Activated CD8-positive, alpha-beta T cell treated with anti-CD3 and anti-CD28 coated beads, Interleukin-2, amount 10 ng/mL, durations not matched to agents 7 days and 5 days (primary cell): ENCODE measurements around the gene BORCS8. TPM values are rescaled to one million over a fixed set of nuclear protein-coding genes. Genes with fewer than 3 reads are reported as not detected.

Experiments used
- ATAC-seq: fragments of 150-1000 bp; cut with Tn5 transposase; one replicate; pipeline ENCODE4 v1.10.0; 2021; ENCODE audit warnings: moderate library complexity
- CTCF ChIA-PET: fragments of 350-600 bp; sonication (Branson Sonifier 250); formaldehyde crosslinking; loops from one replicate; lab custom pipeline; 2021; ENCODE audit warnings: antibody characterized with exemption; lab: Charles Lee
- POLR2A ChIA-PET: fragments of 350-600 bp; sonication (Branson Sonifier 250); formaldehyde crosslinking; loops from one replicate; lab custom pipeline; 2021; ENCODE audit warnings: antibody characterized with exemption; lab: Charles Lee
- DNase-seq: peaks from one replicate; pipeline ENCODE4 v3.0.0-alpha.2; 2020
- H3K27ac Mint-ChIP-seq: one replicate; pipeline ENCODE4 v1.8.0; 2021; ENCODE audit warnings: mild to moderate bottlenecking, mixed read lengths
- H3K27me3 Mint-ChIP-seq: one replicate; pipeline ENCODE4 v1.8.0; 2021; ENCODE audit warnings: low read depth, mixed read lengths
- H3K36me3 Mint-ChIP-seq: one replicate; pipeline ENCODE4 v1.8.0; 2021; ENCODE audit warnings: low read depth, mixed read lengths
- H3K4me1 Mint-ChIP-seq: one replicate; pipeline ENCODE4 v1.8.0; 2021; ENCODE audit warnings: low read depth, mixed read lengths
- H3K4me3 Mint-ChIP-seq: one replicate; pipeline ENCODE4 v1.8.0; 2021; ENCODE audit warnings: mild to moderate bottlenecking, mixed read lengths
- H3K9me3 Mint-ChIP-seq: one replicate; pipeline ENCODE4 v1.8.0; 2022; ENCODE audit warnings: mixed read lengths; ENCODE audit not compliant: insufficient read depth
- total RNA-seq, 2 experiments: library from RNA; stranded (reverse); gene quantifications; one replicate each; pipeline ENCODE4 v1.2.3, GENCODE V29; 2021

BORCS8 gene
- total RNA-seq, 2 experiments from 2014 or later, result 22.1 to 25.4 TPM

DNA sequence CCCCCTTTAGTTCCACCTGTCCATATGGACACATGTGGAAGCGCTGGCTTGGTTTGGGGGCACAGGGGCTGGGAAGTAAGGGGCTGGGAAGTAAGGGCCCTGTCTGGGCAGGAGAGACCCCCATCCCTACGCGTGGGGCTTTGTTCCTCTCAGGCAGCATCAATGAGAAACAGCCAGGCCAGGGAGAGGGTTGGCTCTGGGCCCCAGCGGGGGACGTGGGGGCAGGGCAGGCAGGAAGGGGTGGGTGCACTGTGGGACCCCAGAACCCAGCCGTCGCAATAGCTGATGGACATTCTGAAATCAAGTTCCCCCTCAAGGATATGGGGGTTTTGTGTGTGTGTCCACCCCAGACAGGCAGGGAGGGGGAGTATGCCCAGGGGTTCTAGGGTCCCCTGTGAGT is 21.0 kb upstream of the BORCS8 start:
- H3K4me3 Mint-ChIP-seq, result no peak overlapping the region
- peaks cover under 1% of the 10 kb centered on the region for H3K4me1 Mint-ChIP-seq
- no peaks in the 10 kb centered on the region for H3K9me3 Mint-ChIP-seq
- POLR2A ChIA-PET, result interaction anchor here (0.7 kb wide), 1 partner anchor 141 kb away, joined by 3 read pairs; no protein-coding TSS in a partner anchor
- H3K36me3 Mint-ChIP-seq, result no peaks in the 10 kb centered on the region
- CTCF ChIA-PET, result no interaction called here
- ATAC-seq (no peak), DNase-seq (no peak)
- H3K27ac Mint-ChIP-seq, result no peak overlapping the region
- peaks cover 36% of the 10 kb centered on the region for H3K27me3 Mint-ChIP-seq

DNA sequence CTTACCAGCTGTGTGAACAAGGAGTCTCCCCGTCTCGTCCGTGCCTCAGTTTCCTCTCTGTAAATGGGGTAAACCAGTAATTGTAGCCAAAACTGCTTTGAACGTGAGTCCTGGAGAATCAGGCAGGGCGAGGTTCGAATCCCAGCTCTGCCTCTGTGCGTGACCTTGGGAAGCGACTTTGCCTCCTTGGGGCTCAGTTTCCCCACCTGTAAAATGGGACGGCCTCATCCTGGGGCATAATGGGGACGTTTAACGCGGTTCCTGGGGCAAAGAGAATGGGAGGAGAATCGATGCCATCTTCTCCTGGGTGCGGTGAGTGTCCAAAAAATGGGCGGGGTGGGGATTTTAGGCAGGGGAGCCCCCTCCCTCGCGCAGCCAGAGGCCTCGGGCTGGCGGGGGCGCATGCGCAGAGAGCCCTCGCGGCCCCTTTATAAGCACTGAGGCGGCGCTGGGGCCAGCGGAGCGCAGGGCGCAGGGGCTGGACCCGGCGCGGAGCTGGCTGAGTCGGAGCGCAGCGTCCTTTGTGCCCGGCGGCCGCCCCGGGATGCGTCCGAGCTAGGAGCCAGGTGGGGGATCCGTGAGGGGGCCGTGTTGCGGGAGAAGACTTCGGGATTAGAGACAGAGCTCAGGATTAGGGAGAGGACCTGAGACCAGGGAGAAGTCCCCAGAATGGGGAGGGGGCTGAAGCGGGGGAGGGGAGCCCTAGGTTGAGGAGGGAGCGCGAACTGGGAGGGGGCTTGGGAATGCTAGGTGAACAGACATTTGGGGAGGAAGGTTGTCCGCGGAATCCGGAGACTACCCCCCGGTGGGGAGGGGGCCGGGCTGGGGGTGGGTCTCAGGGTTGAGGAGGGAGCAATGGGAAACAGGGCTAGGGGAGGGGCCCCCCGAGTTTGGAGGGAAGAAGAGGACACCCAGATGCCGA is 19.8 kb upstream of the BORCS8 start, which contains the start of gene NCAN:
TSS of gene NCAN (plus strand) at position 460 of the 922 bp plus-strand sequence. CDS start 4,996 bp downstream, outside the sequence.
- no peaks in the 10 kb centered on the region for H3K9me3 Mint-ChIP-seq
- DNase-seq, result no peak
- no peak within 1 kb of the TSS for H3K4me3 Mint-ChIP-seq
- ChIA-PET POLR2A (interaction anchor here (0.7 kb wide), 1 partner anchor 140 kb away, joined by 3 read pairs; no protein-coding TSS in a partner anchor), CTCF (no interaction called here)
- H3K36me3 Mint-ChIP-seq, result peaks cover 1% of the 10 kb centered on the region
- H3K4me1 Mint-ChIP-seq, result peaks cover 12% of the 10 kb centered on the region
- peaks cover 44% of the 10 kb centered on the region for H3K27me3 Mint-ChIP-seq
- ATAC-seq, result no peak
- H3K27ac Mint-ChIP-seq, result no peak within 1 kb of the TSS

DNA sequence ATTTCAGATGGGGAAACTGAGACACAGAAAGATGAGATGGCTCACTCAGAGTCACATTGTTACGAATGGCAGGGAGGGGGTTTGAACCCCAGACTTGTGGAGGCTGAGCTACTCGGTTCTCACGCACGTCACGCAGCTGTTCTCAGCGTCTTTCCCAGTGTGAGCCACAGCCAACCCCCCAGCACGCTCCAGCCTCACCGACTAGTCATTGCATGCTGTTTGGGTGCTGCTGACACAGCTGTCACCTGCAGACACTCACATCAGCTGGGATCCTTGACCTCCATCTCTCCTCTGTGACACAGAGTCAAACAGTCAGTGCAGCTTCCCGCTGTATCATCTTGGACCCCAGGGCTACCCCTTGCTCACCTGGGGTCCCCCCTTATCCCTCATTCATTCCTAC is 17.4 kb upstream of the BORCS8 start:
- Mint-ChIP-seq H3K4me1 (peaks cover 33% of the 10 kb centered on the region), H3K4me3 (no peak overlapping the region), H3K27ac (no peak overlapping the region), H3K36me3 (peaks cover 1% of the 10 kb centered on the region), H3K9me3 (no peaks in the 10 kb centered on the region), H3K27me3 (peaks cover 40% of the 10 kb centered on the region)
- POLR2A ChIA-PET, result no interaction called here
- DNase-seq, result no peak
- ATAC-seq, result no peak
- CTCF ChIA-PET, result no interaction called here

DNA sequence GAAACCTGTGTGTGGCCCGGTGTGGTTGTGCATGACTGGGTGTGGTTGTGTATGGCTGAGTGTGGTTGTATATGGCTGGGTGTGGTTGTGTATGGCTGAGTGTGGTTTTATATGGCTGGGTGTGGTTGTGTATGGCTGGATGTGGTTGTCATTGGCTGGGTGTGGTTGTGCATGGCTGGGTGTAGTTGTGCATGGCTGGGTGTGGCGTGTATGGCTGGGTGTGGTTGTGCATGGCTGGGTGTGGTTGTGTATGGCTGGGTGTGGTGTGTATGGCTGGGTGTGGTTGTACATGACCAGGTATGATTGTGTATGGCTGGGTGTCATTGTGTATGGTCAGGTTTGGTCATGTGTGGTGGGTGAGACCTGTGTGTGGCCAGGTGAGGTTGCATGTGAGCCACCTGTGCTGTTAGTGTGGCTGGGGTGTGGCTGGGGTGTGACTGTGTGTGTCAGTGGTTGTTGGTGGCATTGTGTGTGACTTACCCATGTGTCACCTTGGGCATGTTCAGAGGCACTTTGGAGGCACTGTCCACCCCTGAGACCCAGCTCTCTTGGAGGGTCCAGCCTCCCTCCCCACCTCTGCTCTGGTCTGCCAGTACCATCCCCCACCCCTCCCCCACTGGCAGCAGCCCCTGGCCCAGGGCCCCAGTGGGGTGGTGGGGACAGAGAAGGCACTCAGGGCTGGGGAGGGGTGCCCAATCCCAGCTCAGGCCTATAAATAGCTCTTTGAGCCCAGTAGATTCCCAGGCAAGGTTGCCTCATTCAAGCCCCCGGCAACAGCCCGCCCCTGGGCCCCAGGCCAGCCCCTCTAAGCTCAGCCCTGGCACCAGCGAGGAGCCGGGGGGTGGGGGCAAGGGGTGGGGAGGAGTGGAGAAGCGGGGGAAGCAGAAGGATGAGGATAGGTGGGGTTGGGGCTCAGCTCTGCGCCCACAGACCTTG is 16.0 kb upstream of the BORCS8 start:
- Mint-ChIP-seq H3K4me1 (peaks cover 36% of the 10 kb centered on the region), H3K4me3 (no peak overlapping the region), H3K36me3 (peaks cover 4% of the 10 kb centered on the region), H3K27ac (peak overlapping the region; percentile 67), H3K27me3 (peaks cover 26% of the 10 kb centered on the region), H3K9me3 (no peaks in the 10 kb centered on the region)
- CTCF ChIA-PET, result no interaction called here
- POLR2A ChIA-PET, result no interaction called here
- no peak for ATAC-seq
- DNase-seq, result no peak

DNA sequence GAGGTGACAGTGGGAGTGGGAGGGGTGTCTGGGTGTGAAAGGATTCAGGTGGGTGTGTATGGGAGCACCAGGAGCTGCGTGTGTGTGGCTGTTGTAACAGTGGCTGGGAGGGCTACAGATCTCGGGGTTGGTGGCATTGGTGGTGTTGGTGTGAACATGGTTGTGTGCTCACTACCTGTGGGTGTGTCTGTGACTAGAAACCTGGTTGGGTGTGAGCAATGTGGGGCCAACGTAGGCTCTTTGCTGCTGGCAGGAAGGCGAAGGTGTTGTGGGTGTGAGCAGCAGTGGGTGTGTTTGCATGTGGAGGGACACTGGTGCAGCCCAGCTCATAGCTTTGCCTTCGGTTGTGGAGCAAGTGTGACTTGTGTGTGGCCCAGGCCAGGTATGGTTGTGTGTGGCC is 15.0 kb upstream of the BORCS8 start:
- ChIA-PET POLR2A (no interaction called here), CTCF (interaction anchor here (3.1 kb wide), 1 partner anchor 18 kb away, joined by 10 read pairs; no protein-coding TSS in a partner anchor)
- Mint-ChIP-seq H3K4me1 (peaks cover 45% of the 10 kb centered on the region), H3K27me3 (peaks cover 19% of the 10 kb centered on the region), H3K9me3 (no peaks in the 10 kb centered on the region), H3K4me3 (no peak overlapping the region), H3K27ac (peak overlapping the region; percentile 67), H3K36me3 (peaks cover 12% of the 10 kb centered on the region)
- ATAC-seq, result no peak
- no peak for DNase-seq

DNA sequence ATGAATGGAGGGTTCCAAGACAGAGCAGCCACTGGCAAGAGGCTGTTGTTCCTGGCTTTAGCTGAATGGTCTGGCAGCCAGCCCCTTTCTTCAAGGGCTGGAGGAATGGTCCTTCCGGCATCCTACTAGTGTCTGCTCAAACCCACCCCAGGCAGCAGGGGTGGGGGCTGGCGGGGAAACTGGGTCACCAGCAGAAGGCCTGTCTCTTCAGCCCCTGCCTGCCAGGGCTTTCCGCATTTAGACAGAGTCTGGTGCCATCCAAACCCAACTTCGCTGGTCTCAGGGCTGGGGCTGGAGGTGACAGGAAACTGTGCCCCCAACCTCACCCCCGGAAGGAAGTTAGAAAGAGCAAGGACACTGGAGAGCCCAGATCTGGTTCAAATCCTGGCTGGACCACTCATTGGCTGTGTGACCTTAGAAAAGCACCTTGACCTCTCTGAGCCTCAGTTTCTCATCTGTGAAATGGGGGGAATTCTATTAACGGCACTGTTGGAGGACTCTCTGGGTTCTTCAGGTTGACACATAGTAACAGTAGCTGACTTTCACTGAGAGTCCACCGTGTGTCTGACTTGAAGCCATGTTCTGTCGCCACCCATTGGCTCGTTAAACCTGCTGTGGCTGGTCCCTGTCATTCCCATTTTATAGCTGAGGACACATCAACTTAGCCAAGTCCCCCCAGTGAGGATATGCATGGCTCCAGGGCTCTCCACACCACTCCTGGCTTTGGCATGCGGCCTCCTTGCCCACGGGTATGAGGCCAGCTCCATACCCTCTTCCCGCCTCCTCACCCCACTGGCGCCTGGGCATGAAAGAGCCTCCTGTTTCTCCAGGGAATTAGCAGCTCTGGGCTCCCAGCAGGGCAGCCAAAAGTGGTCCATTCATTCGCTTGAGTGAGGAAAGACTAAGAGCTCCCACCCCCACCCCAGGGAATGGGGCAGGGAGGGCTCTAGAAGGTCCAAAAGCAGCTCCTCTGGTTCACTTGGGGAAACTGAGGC is 13.8 kb upstream of the BORCS8 start:
- peaks cover 11% of the 10 kb centered on the region for H3K27me3 Mint-ChIP-seq
- POLR2A ChIA-PET, result interaction anchor here (1.3 kb wide), 1 partner anchor 14 kb away, joined by 3 read pairs; the partner anchor contains the start of genes BORCS8 and RFXANK
- CTCF ChIA-PET, result interaction anchor here (3.1 kb wide), 1 partner anchor 19 kb away, joined by 10 read pairs; no protein-coding TSS in a partner anchor

DNA sequence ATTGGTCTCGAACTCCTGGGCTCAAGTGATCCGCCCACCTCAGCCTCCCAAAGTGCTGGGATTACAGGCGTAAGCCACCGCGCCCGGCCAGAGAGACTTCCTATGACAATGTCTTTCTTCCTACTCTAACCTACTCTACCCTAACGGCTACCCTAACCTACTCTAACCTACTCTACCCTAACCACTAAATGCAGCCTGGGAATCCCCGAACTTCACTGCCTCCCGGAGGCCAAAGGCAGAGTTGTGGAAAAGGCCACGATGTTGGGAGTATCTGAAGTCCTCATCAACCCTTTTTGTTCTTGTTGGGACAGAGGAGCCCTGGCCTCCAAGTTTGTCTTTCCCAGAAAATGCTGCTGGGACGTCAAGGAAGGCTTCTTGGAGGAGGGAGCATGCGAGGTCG is 12.2 kb upstream of the BORCS8 start:
- Mint-ChIP-seq H3K4me1 (peaks cover 45% of the 10 kb centered on the region), H3K36me3 (peaks cover 23% of the 10 kb centered on the region), H3K27ac (peak overlapping the region; percentile 28), H3K27me3 (peaks cover 9% of the 10 kb centered on the region), H3K4me3 (peak overlapping the region; percentile 95), H3K9me3 (no peaks in the 10 kb centered on the region)
- ChIA-PET POLR2A (interaction anchor here (1.3 kb wide), 1 partner anchor 12 kb away, joined by 3 read pairs; the partner anchor contains the start of genes BORCS8 and RFXANK), CTCF (interaction anchor here (1.4 to 3.1 kb wide), 2 partner anchors 21 to 30 kb away, joined by 6 to 10 read pairs; no protein-coding TSS in a partner anchor)
- DNase-seq, result no peak
- no peak for ATAC-seq

More for the DNA sequence above, 13.8 kb upstream of the BORCS8 start:
- H3K36me3 Mint-ChIP-seq, result peaks cover 17% of the 10 kb centered on the region
- H3K4me3 Mint-ChIP-seq, result no peak overlapping the region
- no peaks in the 10 kb centered on the region for H3K9me3 Mint-ChIP-seq
- H3K27ac Mint-ChIP-seq, result no peak overlapping the region
- H3K4me1 Mint-ChIP-seq, result peaks cover 45% of the 10 kb centered on the region
- DNase-seq (no peak), ATAC-seq (no peak)

DNA sequence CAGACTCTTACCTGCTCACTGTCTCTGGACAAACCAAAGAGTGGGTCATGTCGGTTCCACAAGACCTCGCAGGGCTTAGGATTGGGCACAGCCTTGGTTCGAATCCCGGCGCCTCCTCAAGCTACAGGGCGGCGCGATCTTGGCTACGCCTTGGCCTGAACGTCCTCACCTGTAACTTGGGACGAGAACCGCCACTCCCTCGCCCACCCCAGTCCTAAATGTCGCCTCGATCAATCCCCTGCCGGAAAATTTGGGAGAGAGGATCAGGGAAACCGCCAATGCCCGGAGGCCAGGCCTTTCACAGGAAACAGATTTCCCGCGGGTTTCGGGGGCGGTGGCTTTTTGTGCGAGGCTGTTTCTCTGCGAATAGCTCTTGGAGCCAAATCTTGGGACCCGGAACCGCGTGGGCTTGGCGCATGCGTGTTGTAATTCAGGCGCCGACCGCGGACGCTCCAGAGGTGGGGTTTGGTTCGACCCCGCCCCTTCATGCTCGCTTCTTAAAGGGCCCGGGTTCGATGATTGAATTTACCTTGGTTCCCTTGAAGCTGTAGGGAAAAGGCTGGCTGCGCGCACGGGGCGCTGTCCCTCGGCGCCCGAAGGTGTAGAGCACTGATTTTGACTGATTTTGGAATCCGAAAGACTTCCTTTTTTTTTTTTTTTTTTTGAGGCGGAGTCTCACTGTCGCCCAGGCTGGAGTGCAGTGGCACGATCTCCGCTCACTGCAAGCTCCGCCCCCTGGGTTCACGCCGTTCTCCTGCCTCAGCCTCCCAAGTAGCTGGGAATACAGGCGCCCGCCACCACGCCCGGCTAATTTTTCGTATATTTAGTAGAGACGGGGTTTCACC is 11.3 kb upstream of the BORCS8 start, which contains the start of gene NR2C2AP:
TSS of gene NR2C2AP (minus strand) at position 403 of the 845 bp plus-strand sequence. CDS start at position 49, 354 bp downstream.
- POLR2A ChIA-PET, result interaction anchor here (0.8 to 3.9 kb wide), 4 partner anchors 11 to 313 kb away, joined by 3 to 55 read pairs (median 4); partner anchors contain the start of genes BORCS8, NDUFA13, RFXANK and TSSK6
- peaks cover 9% of the 10 kb centered on the region for H3K27me3 Mint-ChIP-seq
- H3K9me3 Mint-ChIP-seq, result no peaks in the 10 kb centered on the region
- CTCF ChIA-PET, result interaction anchor here (0.5 to 1.6 kb wide), 9 partner anchors 10 to 360 kb away, joined by 3 to 8 read pairs (median 3); partner anchors contain the start of gene GATAD2A
- H3K27ac Mint-ChIP-seq, result peak within 1 kb of the TSS; percentile 89
- DNase-seq (peak; percentile 96), ATAC-seq (peak; percentile 90)
- peaks cover 45% of the 10 kb centered on the region for H3K4me1 Mint-ChIP-seq
- H3K36me3 Mint-ChIP-seq, result peaks cover 29% of the 10 kb centered on the region
- peak within 1 kb of the TSS; percentile 95 for H3K4me3 Mint-ChIP-seq

DNA sequence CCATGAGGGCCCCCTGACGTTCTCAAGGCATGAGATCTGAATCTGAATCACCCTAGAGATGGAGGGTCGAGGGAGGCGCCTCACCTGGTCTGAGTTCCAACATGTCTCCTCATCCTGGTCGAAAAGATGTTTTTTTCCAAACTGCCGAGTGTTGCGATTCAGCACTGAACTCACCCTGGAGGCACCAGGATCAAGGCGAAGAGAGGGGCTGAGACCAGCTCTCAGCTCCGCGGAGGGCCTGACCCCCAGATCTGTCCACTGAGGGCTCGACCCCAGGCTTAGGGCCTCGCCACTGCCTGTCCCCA is 10.7 kb upstream of the BORCS8 start:
- ChIA-PET CTCF (interaction anchor here (0.7 to 1.6 kb wide), 7 partner anchors 9 to 203 kb away, joined by 3 to 8 read pairs (median 4); partner anchors contain the start of gene GATAD2A), POLR2A (interaction anchor here (0.6 to 3.9 kb wide), 5 partner anchors 10 to 892 kb away, joined by 3 to 55 read pairs (median 4); partner anchors contain the start of genes BORCS8, NDUFA13, RFXANK and TSSK6)
- peak overlapping the region; percentile 89 for H3K27ac Mint-ChIP-seq
- DNase-seq (no peak), ATAC-seq (no peak)
- H3K4me3 Mint-ChIP-seq, result peak overlapping the region; percentile 95
- H3K9me3 Mint-ChIP-seq, result no peaks in the 10 kb centered on the region
- H3K4me1 Mint-ChIP-seq, result peaks cover 43% of the 10 kb centered on the region
- peaks cover 34% of the 10 kb centered on the region for H3K36me3 Mint-ChIP-seq
- peaks cover 7% of the 10 kb centered on the region for H3K27me3 Mint-ChIP-seq
